Immature natural killer cell (primary cell): ENCODE data around the gene SLTM. TPM values are rescaled to one million over a fixed set of nuclear protein-coding genes. Genes with fewer than 3 reads are reported as not detected.

Experiments used
- DNase-seq, 3 donors: peaks; one replicate each; pipeline ENCODE4 v3.0.0; 2022; ENCODE audit warnings: mixed read lengths in 1 of 3
- H3K27ac Mint-ChIP-seq, 6 donors: one replicate each; pipeline ENCODE4 v1.8.0; 2020; ENCODE audit warnings: mixed read lengths in 6 of 6, mild to moderate bottlenecking in 5 of 6, inconsistent platforms in 4 of 6, moderate library complexity in 3 of 6
- H3K27me3 Mint-ChIP-seq, 3 donors: one replicate each; pipeline ENCODE4 v1.8.0; 2020 to 2021; ENCODE audit warnings: low read depth in 3 of 3, mild to moderate bottlenecking in 3 of 3, mixed read lengths in 3 of 3, moderate library complexity in 3 of 3, inconsistent platforms in 1 of 3
- H3K36me3 Mint-ChIP-seq, 3 donors: one replicate each; pipeline ENCODE4 v1.8.0; 2020; ENCODE audit warnings: mixed read lengths in 3 of 3, inconsistent platforms in 2 of 3, mild to moderate bottlenecking in 2 of 3
- H3K4me1 Mint-ChIP-seq, 2 donors: one replicate each; pipeline ENCODE4 v1.8.0; 2020; ENCODE audit warnings: inconsistent platforms in 2 of 2, mild to moderate bottlenecking in 2 of 2, mixed read lengths in 2 of 2, moderate library complexity in 1 of 2
- H3K4me3 Mint-ChIP-seq, 5 donors: one replicate each; pipeline ENCODE4 v1.8.0; 2020; ENCODE audit warnings: mild to moderate bottlenecking in 5 of 5, mixed read lengths in 5 of 5, inconsistent platforms in 3 of 5, moderate library complexity in 3 of 5
- H3K9me3 Mint-ChIP-seq, 6 donors: one replicate each; pipeline ENCODE4 v1.8.0; 2020; ENCODE audit warnings: mild to moderate bottlenecking in 6 of 6, mixed read lengths in 6 of 6, inconsistent platforms in 4 of 6, moderate library complexity in 3 of 6
- polyA plus RNA-seq, 3 donors: library from polyadenylated mRNA; unstranded; fragments of 300-500 nt; fragmentation: Illumina TruSeq; gene quantifications; one replicate each; pipeline ENCODE4 v1.2.3, GENCODE V29; 2021

Gene SLTM
- polyA plus RNA-seq, result 100 to 1,000 TPM in 1 of 3 donors, 10 to 100 TPM in 2; 17.3 to 100 (median 66.7) TPM

- Mint-ChIP-seq H3K27ac (peak within 1 kb of the TSS; percentile 97 to 100 (median 99)), H3K4me3 (peak within 1 kb of the TSS; percentile 97 to 99 (median 99)), H3K9me3 (no peaks in the 10 kb centered on the region), H3K36me3 (no peaks in the 10 kb centered on the region), H3K27me3 (peaks cover 9 to 13% (median 9%) of the 10 kb centered on the region in 3 donors), H3K4me1 (peaks cover 28 to 34% of the 10 kb centered on the region in 2 donors)
- peak; percentile 92 to 95 (median 94) for DNase-seq
Measured at GRCh38 chr15:58933281-58934113, at the start of gene SLTM. TSS of gene SLTM (minus strand) at chr15:58933679. CDS start at chr15:58933565, 114 bp downstream.

GRCh38 chr15:58983261-58983660 lies 49.8 kb upstream of the SLTM start:
- Mint-ChIP-seq H3K36me3 (no peaks in the 10 kb centered on the region), H3K27ac (no peak overlapping the region), H3K4me3 (no peak overlapping the region), H3K27me3 (peaks cover 9 to 14% (median 13%) of the 10 kb centered on the region in 3 donors), H3K4me1 (peaks cover 36 to 45% of the 10 kb centered on the region in 2 donors), H3K9me3 (no peaks in the 10 kb centered on the region)
- no peak for DNase-seq

GRCh38 chr15:58981808-58982475 lies 48.5 kb upstream of the SLTM start:
- no peaks in the 10 kb centered on the region for H3K9me3 Mint-ChIP-seq
- DNase-seq, result peak; percentile 12 to 23 (median 14)

DNA sequence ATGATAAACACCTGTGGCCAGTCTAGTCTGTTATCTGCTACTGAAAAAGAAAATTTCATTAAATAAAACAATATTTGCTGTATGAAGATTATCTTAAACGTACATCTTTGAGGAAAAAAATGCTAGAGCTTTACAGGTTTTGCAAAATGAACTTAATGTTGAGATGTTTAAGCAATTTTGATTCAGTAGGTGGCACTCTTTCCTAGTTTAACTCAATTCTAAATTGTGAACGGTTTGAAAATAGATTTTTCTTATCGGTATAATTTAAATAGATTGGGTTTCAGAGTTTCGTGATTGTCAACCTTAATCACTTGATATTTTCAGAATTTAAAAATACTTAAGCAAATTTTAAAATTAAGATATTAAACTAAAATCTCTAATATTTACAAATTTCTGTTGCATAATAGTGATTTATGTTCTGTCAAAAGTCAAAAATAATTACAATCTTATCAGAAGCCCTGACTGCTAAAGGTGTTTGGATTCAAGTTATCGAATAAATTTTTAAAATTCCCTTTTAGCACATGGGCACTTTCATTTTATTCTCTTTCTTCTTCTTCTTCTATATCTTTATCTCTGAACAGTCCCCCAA lies 47.0 kb upstream of the SLTM start:
- peak overlapping the region in 1 of 6 donors; percentile 49 for H3K27ac Mint-ChIP-seq
- H3K36me3 Mint-ChIP-seq, result no peaks in the 10 kb centered on the region
- H3K4me1 Mint-ChIP-seq, result peaks cover 30 to 38% of the 10 kb centered on the region in 2 donors
- H3K9me3 Mint-ChIP-seq, result no peaks in the 10 kb centered on the region
- H3K4me3 Mint-ChIP-seq, result peak overlapping the region in 2 of 5 donors; percentile 0 to 49
- H3K27me3 Mint-ChIP-seq, result peaks cover 0 to 7% (median 3%) of the 10 kb centered on the region in 3 donors
- DNase-seq, result peak; percentile 23 to 45 (median 37)

More at GRCh38 chr15:58981808-58982475, 48.5 kb upstream of the SLTM start:
- H3K27ac Mint-ChIP-seq, result peak overlapping the region in 5 of 6 donors; percentile 44 to 73 (median 53)
- peaks cover 0 to 5% (median 3%) of the 10 kb centered on the region in 3 donors for H3K27me3 Mint-ChIP-seq
- peak overlapping the region in 4 of 5 donors; percentile 41 to 56 (median 50) for H3K4me3 Mint-ChIP-seq
- H3K36me3 Mint-ChIP-seq, result no peaks in the 10 kb centered on the region
- H3K4me1 Mint-ChIP-seq, result peaks cover 28 to 33% of the 10 kb centered on the region in 2 donors

- Mint-ChIP-seq H3K27me3 (peaks cover 0 to 5% (median 2%) of the 10 kb centered on the region in 3 donors), H3K4me1 (peaks cover 31 to 41% of the 10 kb centered on the region in 2 donors), H3K4me3 (no peak overlapping the region), H3K27ac (no peak overlapping the region), H3K9me3 (no peaks in the 10 kb centered on the region), H3K36me3 (no peaks in the 10 kb centered on the region)
- no peak for DNase-seq
Measured at GRCh38 chr15:58977887-58978286, 44.4 kb upstream of the SLTM start.

- no peak overlapping the region for H3K4me3 Mint-ChIP-seq
- H3K27ac Mint-ChIP-seq, result no peak overlapping the region
- H3K4me1 Mint-ChIP-seq, result no peaks in the 10 kb centered on the region
- peaks cover 0 to 7% (median under 1%) of the 10 kb centered on the region in 3 donors for H3K27me3 Mint-ChIP-seq
- H3K36me3 Mint-ChIP-seq, result no peaks in the 10 kb centered on the region
- H3K9me3 Mint-ChIP-seq, result no peaks in the 10 kb centered on the region
- DNase-seq, result no peak
Measured at GRCh38 chr15:58967479-58967878, 34.0 kb upstream of the SLTM start.

DNA sequence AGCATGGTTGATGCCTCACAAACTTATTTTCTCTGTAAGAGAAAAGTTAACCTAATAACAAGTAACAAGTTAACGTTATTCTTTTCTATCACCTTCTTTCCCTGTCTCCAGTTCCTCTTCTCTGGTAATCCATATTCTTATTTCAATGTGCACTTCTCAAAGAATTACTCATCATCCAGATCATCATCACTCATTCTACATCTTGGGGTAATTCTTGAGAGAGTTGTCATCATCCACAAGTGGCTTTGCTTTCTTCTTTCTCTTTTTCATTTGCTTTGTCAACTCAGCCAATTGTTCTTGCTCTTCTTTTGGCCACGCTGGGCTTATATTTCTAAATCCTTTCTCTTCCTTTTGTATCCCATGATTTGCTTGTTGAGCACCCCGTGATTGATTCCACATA lies 33.2 kb upstream of the SLTM start:
- Mint-ChIP-seq H3K9me3 (no peaks in the 10 kb centered on the region), H3K36me3 (no peaks in the 10 kb centered on the region), H3K4me1 (no peaks in the 10 kb centered on the region), H3K4me3 (no peak overlapping the region), H3K27ac (no peak overlapping the region), H3K27me3 (peaks cover 0 to 7% (median 0%) of the 10 kb centered on the region in 3 donors)
- no peak for DNase-seq

GRCh38 chr15:58962662-58963565 lies 29.4 kb upstream of the SLTM start:
- Mint-ChIP-seq H3K27ac (no peak overlapping the region), H3K36me3 (no peaks in the 10 kb centered on the region), H3K4me1 (no peaks in the 10 kb centered on the region), H3K4me3 (no peak overlapping the region), H3K9me3 (no peaks in the 10 kb centered on the region), H3K27me3 (peaks cover 0 to 6% (median 2%) of the 10 kb centered on the region in 3 donors)
- no peak for DNase-seq

GRCh38 chr15:58962136-58962535 lies 28.7 kb upstream of the SLTM start:
- Mint-ChIP-seq H3K36me3 (no peaks in the 10 kb centered on the region), H3K4me3 (no peak overlapping the region), H3K27me3 (peaks cover 0 to 6% (median 2%) of the 10 kb centered on the region in 3 donors), H3K4me1 (no peaks in the 10 kb centered on the region), H3K9me3 (no peaks in the 10 kb centered on the region), H3K27ac (no peak overlapping the region)
- DNase-seq, result no peak

GRCh38 chr15:58958811-58959210 lies 25.3 kb upstream of the SLTM start:
- H3K4me1 Mint-ChIP-seq, result no peaks in the 10 kb centered on the region
- no peaks in the 10 kb centered on the region for H3K9me3 Mint-ChIP-seq
- no peaks in the 10 kb centered on the region for H3K36me3 Mint-ChIP-seq
- no peak overlapping the region for H3K4me3 Mint-ChIP-seq
- no peak overlapping the region for H3K27ac Mint-ChIP-seq
- no peak for DNase-seq
- H3K27me3 Mint-ChIP-seq, result peaks cover 0 to 6% (median 5%) of the 10 kb centered on the region in 3 donors

- peak; percentile 55 to 63 (median 56) for DNase-seq
- H3K27me3 Mint-ChIP-seq, result peaks cover 0 to 6% (median 5%) of the 10 kb centered on the region in 3 donors
- H3K9me3 Mint-ChIP-seq, result no peaks in the 10 kb centered on the region
- H3K4me1 Mint-ChIP-seq, result no peaks in the 10 kb centered on the region
- H3K36me3 Mint-ChIP-seq, result no peaks in the 10 kb centered on the region
- no peak overlapping the region for H3K27ac Mint-ChIP-seq
- no peak overlapping the region for H3K4me3 Mint-ChIP-seq
Measured at GRCh38 chr15:58957101-58957973, 23.9 kb upstream of the SLTM start.

GRCh38 chr15:58952751-58953150 lies 19.3 kb upstream of the SLTM start:
- Mint-ChIP-seq H3K27ac (no peak overlapping the region), H3K4me3 (no peak overlapping the region)

More at GRCh38 chr15:58952751-58953150, 19.3 kb upstream of the SLTM start:
- H3K9me3 Mint-ChIP-seq, result no peaks in the 10 kb centered on the region
- peaks cover 0 to 4% (median 0%) of the 10 kb centered on the region in 3 donors for H3K27me3 Mint-ChIP-seq
- H3K36me3 Mint-ChIP-seq, result peaks cover 0 to 5% (median 0%) of the 10 kb centered on the region in 3 donors
- DNase-seq, result no peak
- H3K4me1 Mint-ChIP-seq, result no peaks in the 10 kb centered on the region
